WTC11 (cell line): ENCODE results near the gene DDX11. TPM values are rescaled to one million over a fixed set of nuclear protein-coding genes. Genes with fewer than 3 reads are reported as not detected.
"Not testable (repeated sequence)": the region's sequence is repeated elsewhere in the genome, so short reads cannot be mapped to it uniquely, and the experiment has no call there.

ENCODE experiments used
- ATAC-seq: fragments of 200-7000 bp; cut with Tn5 transposase; 2 replicates; pipeline ENCODE4 v1.10.0; 2021; ENCODE audit warnings: mild to moderate bottlenecking, moderate library complexity
- CTCF ChIA-PET: fragments of 300-600 bp; sonication (Branson Sonifier 250); formaldehyde crosslinking; loops from one replicate; lab custom pipeline; 2021; ENCODE audit warnings: antibody characterized with exemption; lab: Charles Lee
- POLR2A ChIA-PET: fragments of 350-600 bp; sonication (Branson Sonifier 250); formaldehyde crosslinking; loops from one replicate; lab custom pipeline; 2021; ENCODE audit warnings: antibody characterized with exemption; lab: Charles Lee
- DNase-seq: peaks from one replicate; pipeline ENCODE4 v3.0.0; 2021; ENCODE audit warnings: low spot score
- H3K27ac Mint-ChIP-seq: 2 replicates; pipeline ENCODE4 v1.8.0; 2021; ENCODE audit warnings: mixed read lengths
- H3K27me3 Mint-ChIP-seq: 2 replicates; pipeline ENCODE4 v1.8.0; 2021; ENCODE audit warnings: low read depth, mild to moderate bottlenecking, moderate library complexity, mixed read lengths
- H3K36me3 Mint-ChIP-seq: 2 replicates; pipeline ENCODE4 v1.8.0; 2021; ENCODE audit warnings: mixed read lengths
- H3K4me1 Mint-ChIP-seq: 2 replicates; pipeline ENCODE4 v1.8.0; 2022; ENCODE audit warnings: mixed read lengths
- H3K4me3 Mint-ChIP-seq: 2 replicates; pipeline ENCODE4 v1.8.0; 2021; ENCODE audit warnings: mild to moderate bottlenecking, moderate library complexity, mixed read lengths
- H3K9me3 Mint-ChIP-seq: 2 replicates; pipeline ENCODE4 v1.8.0; 2021; ENCODE audit warnings: mixed read lengths
- ARID4B ChIP-seq: sonication (generic); formaldehyde crosslinking; IDR thresholded peaks from 2 replicates; pipeline ENCODE4 v1.8.0; 2023; ENCODE audit warnings: missing genetic modification reagents, mild to moderate bottlenecking, borderline replicate concordance
- FOXJ3 ChIP-seq: sonication (generic); formaldehyde crosslinking; IDR thresholded peaks from 2 replicates; pipeline ENCODE4 v1.9.0; 2021; ENCODE audit warnings: missing genetic modification reagents, mild to moderate bottlenecking, borderline replicate concordance
- GABPB1 ChIP-seq: sonication (generic); formaldehyde crosslinking; IDR thresholded peaks from 2 replicates; pipeline ENCODE4 v1.8.1; 2023; ENCODE audit warnings: mild to moderate bottlenecking, missing genetic modification reagents
- HMGA2 ChIP-seq: fragments of 250-450 bp; sonication (Bioruptor Pico); IDR thresholded peaks from 2 replicates; pipeline ENCODE4 v1.4.0; 2021; ENCODE audit warnings: mild to moderate bottlenecking, moderate library complexity
- JAZF1 ChIP-seq: fragments of 250-450 bp; sonication (Bioruptor Pico); IDR thresholded peaks from 2 replicates; pipeline ENCODE4 v1.9.0; 2021; ENCODE audit warnings: moderate library complexity, mild to moderate bottlenecking, inconsistent platforms
- KAT7 ChIP-seq: sonication (generic); formaldehyde crosslinking; IDR thresholded peaks from 2 replicates; pipeline ENCODE4 v1.8.1; 2023; ENCODE audit warnings: missing genetic modification reagents, mild to moderate bottlenecking, borderline replicate concordance
- NFATC4 ChIP-seq: fragments of 250-450 bp; sonication (Bioruptor Pico); IDR thresholded peaks from 2 replicates; pipeline ENCODE4 v1.9.0; 2021; ENCODE audit warnings: mild to moderate bottlenecking
- NR2C2 ChIP-seq: sonication (generic); formaldehyde crosslinking; IDR thresholded peaks from 2 replicates; pipeline ENCODE4 v1.8.0; 2022; ENCODE audit warnings: mild to moderate bottlenecking, missing genetic modification reagents
- NR3C1 ChIP-seq: sonication (generic); formaldehyde crosslinking; conservative IDR thresholded peaks from 2 replicates; pipeline ENCODE4 v1.8.1; 2023; ENCODE audit warnings: low read depth, mild to moderate bottlenecking, missing genetic modification reagents
- OVOL2 ChIP-seq: fragments of 250-450 bp; sonication (Bioruptor Pico); IDR thresholded peaks from 2 replicates; pipeline ENCODE4 v1.9.0; 2021; ENCODE audit warnings: mild to moderate bottlenecking, borderline replicate concordance
- SMAD4 ChIP-seq: sonication (generic); formaldehyde crosslinking; IDR thresholded peaks from 2 replicates; pipeline ENCODE4 v1.8.0; 2022; ENCODE audit warnings: mild to moderate bottlenecking, missing genetic modification reagents
- ZBTB21 ChIP-seq: sonication (generic); formaldehyde crosslinking; IDR thresholded peaks from 2 replicates; pipeline ENCODE4 v1.8.1; 2023; ENCODE audit warnings: mild to moderate bottlenecking, missing genetic modification reagents, borderline replicate concordance
- total RNA-seq: library from RNA; stranded (reverse); gene quantifications from 3 replicates; pipeline ENCODE4 v1.2.3, GENCODE V29; 2021
- TF ChIP-seq, protein P1 (sequence below): fragments of 250-450 bp; sonication (Bioruptor Pico); IDR thresholded peaks from 2 replicates; pipeline ENCODE4 v1.9.0; 2021; ENCODE audit warnings: mild to moderate bottlenecking
- TF ChIP-seq, protein P2 (sequence below): sonication (generic); formaldehyde crosslinking; IDR thresholded peaks from 2 replicates; pipeline ENCODE4 v1.8.1; 2022; ENCODE audit warnings: missing genetic modification reagents, borderline replicate concordance
- TF ChIP-seq, protein P3 (sequence below): sonication (generic); formaldehyde crosslinking; IDR thresholded peaks from 2 replicates; pipeline ENCODE4 v1.8.1; 2022; ENCODE audit warnings: mild to moderate bottlenecking, moderate library complexity, missing genetic modification reagents
- TF ChIP-seq, protein P4 (sequence below): sonication (generic); formaldehyde crosslinking; IDR thresholded peaks from 2 replicates; pipeline ENCODE4 v1.8.0; 2022; ENCODE audit warnings: mild to moderate bottlenecking, missing genetic modification reagents

The DDX11 gene
- total RNA-seq, 1 experiment from 2014 or later = 219 TPM

DNA sequence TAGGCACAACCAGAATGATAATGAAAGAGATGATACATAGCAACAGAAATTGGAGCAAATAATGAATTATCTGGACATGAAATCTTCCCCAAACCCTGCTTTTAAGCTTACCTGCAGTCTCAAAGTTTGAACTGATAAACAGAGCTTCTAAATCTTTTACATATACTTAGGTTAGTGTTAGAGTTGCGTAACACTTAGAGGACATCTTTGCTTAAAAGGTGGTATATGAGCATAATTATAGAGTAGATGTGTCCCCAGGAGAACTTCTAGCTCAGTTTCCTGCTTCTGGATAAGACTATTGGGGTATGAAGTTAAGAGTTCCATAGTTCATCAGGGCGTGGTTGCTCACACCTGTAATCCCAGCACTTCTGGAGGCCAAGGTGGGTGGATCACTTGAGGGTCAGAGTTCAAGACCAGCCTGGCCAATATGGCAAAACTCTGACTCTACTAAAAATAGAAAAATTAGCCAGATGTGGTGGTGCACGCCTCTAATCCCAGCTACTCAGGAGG lies 41.5 kb downstream of the DDX11 start:
- H3K9me3 Mint-ChIP-seq, H3K36me3 Mint-ChIP-seq, H3K27ac Mint-ChIP-seq, CTCF ChIA-PET, H3K4me3 Mint-ChIP-seq, H3K4me1 Mint-ChIP-seq, DNase-seq, POLR2A ChIA-PET, ATAC-seq: not testable (repeated sequence)
- peaks cover 43% of the 10 kb centered on the region for H3K27me3 Mint-ChIP-seq

DNA sequence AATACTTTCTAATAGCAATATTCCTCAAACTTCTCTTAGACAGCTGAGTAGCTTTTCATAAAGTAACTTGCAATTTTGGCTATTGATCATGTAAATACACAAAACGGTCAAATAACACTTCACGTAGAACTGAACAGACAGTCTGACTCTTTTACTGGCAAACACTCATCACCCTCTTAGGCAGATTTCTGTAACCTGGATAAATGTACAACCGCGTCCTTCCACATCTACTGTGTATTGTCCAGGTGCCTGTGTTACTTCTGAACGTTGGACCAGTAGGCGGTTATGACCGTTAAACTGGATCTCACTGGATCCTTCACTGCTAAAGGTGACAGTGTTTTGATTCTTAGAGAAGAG lies 43.2 kb downstream of the DDX11 start:
- H3K27ac Mint-ChIP-seq, CTCF ChIA-PET: not testable (repeated sequence)

GRCh38 chr12:31117203-31118011 lies 43.7 kb downstream of the DDX11 start:
- ATAC-seq = peak; percentile 61
- TF ChIP-seq GABPB1 (CRISPR knock-in tag) (no peak), KAT7 (CRISPR knock-in tag) (no peak), FOXJ3 (CRISPR knock-in tag) (no peak), ZBTB21 (CRISPR knock-in tag) (no peak), NR2C2 (no peak), NR3C1 (CRISPR knock-in tag) (no peak), HMGA2 (CRISPR knock-in tag) (no peak)
- TF ChIP-seq, protein P1, sequence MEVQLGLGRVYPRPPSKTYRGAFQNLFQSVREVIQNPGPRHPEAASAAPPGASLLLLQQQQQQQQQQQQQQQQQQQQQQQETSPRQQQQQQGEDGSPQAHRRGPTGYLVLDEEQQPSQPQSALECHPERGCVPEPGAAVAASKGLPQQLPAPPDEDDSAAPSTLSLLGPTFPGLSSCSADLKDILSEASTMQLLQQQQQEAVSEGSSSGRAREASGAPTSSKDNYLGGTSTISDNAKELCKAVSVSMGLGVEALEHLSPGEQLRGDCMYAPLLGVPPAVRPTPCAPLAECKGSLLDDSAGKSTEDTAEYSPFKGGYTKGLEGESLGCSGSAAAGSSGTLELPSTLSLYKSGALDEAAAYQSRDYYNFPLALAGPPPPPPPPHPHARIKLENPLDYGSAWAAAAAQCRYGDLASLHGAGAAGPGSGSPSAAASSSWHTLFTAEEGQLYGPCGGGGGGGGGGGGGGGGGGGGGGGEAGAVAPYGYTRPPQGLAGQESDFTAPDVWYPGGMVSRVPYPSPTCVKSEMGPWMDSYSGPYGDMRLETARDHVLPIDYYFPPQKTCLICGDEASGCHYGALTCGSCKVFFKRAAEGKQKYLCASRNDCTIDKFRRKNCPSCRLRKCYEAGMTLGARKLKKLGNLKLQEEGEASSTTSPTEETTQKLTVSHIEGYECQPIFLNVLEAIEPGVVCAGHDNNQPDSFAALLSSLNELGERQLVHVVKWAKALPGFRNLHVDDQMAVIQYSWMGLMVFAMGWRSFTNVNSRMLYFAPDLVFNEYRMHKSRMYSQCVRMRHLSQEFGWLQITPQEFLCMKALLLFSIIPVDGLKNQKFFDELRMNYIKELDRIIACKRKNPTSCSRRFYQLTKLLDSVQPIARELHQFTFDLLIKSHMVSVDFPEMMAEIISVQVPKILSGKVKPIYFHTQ (CRISPR knock-in tag) = no peak
- TF ChIP-seq, protein P2, sequence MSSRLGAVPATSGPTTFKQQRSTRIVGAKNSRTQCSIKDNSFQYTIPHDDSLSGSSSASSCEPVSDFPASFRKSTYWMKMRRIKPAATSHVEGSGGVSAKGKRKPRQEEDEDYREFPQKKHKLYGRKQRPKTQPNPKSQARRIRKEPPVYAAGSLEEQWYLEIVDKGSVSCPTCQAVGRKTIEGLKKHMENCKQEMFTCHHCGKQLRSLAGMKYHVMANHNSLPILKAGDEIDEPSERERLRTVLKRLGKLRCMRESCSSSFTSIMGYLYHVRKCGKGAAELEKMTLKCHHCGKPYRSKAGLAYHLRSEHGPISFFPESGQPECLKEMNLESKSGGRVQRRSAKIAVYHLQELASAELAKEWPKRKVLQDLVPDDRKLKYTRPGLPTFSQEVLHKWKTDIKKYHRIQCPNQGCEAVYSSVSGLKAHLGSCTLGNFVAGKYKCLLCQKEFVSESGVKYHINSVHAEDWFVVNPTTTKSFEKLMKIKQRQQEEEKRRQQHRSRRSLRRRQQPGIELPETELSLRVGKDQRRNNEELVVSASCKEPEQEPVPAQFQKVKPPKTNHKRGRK (CRISPR knock-in tag) = no peak
- H3K27me3 Mint-ChIP-seq = peaks cover 48% of the 10 kb centered on the region
- DNase-seq = peak; percentile 55
- CTCF ChIA-PET = interaction anchor here (0.6 to 1.0 kb wide), 3 partner anchors 105 to 155 kb away, joined by 4 read pairs; no protein-coding TSS in a partner anchor
- no peaks in the 10 kb centered on the region for H3K9me3 Mint-ChIP-seq
- peak overlapping the region; percentile 69 for H3K4me3 Mint-ChIP-seq
- H3K4me1 Mint-ChIP-seq = peaks cover 7% of the 10 kb centered on the region
- H3K36me3 Mint-ChIP-seq = no peaks in the 10 kb centered on the region
- POLR2A ChIA-PET = no interaction called here
- no peak overlapping the region for H3K27ac Mint-ChIP-seq

More for the DNA sequence above, 43.2 kb downstream of the DDX11 start:
- H3K9me3 Mint-ChIP-seq, H3K4me1 Mint-ChIP-seq, H3K36me3 Mint-ChIP-seq, DNase-seq, POLR2A ChIA-PET, ATAC-seq: not testable (repeated sequence)
- peak overlapping the region; percentile 69 for H3K4me3 Mint-ChIP-seq
- H3K27me3 Mint-ChIP-seq = peaks cover 48% of the 10 kb centered on the region

DNA sequence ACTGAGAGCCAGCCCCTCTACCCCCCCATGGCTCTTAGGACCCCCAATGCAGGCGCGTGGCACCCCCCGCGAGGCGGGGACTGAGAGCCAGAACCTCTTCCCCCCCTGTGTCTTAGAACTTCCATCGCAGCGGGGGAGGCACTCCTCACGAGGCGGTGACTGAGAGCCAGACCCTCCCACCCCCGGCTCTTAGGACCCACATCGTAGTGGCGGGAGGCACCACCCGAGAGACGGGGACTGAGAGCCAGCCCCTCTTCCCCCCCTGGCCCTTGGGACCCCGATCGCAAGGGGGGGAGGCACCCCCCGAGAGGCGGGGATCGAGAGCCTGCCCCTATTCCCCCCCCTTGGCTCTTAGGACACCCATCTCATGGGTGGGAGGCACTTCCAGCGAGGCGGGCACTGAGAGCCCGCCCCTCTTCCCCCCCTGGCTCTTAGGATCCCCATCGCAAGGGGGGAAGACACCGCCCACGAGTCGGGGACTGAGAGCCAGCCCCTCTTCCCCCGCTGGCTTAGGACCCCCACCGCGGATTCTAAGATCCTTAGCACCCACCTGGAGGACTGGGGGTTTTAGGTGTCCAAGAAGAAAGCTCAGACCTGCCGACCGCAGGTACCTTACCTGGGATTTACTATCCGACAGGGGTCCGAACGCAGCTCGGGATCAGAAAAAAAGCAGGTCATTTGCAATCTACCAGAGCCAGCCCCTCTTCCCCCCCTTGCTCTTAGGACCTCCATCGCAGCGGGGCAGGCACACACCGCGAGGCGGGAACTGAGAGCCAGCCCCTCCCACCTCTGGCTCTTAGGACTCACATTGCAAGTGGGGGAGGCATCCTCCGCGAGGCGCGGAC lies 44.9 kb downstream of the DDX11 start:
- ATAC-seq (peak; percentile 85), DNase-seq (peak; percentile 72)
- H3K9me3 Mint-ChIP-seq = no peaks in the 10 kb centered on the region
- no peak for TF ChIP-seq ARID4B
- TF ChIP-seq SMAD4 (CRISPR knock-in tag) = no peak
- no peak for TF ChIP-seq NFATC4 (CRISPR knock-in tag)
- TF ChIP-seq, protein P3, sequence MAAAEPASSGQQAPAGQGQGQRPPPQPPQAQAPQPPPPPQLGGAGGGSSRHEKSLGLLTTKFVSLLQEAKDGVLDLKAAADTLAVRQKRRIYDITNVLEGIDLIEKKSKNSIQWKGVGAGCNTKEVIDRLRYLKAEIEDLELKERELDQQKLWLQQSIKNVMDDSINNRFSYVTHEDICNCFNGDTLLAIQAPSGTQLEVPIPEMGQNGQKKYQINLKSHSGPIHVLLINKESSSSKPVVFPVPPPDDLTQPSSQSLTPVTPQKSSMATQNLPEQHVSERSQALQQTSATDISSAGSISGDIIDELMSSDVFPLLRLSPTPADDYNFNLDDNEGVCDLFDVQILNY (CRISPR knock-in tag) = peak; percentile 70; the same call in 1 of the 2 replicates
- no peak for TF ChIP-seq OVOL2 (CRISPR knock-in tag)
- no peak for TF ChIP-seq JAZF1 (CRISPR knock-in tag)
- TF ChIP-seq, protein P4, sequence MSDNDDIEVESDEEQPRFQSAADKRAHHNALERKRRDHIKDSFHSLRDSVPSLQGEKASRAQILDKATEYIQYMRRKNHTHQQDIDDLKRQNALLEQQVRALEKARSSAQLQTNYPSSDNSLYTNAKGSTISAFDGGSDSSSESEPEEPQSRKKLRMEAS (CRISPR knock-in tag) = peak; percentile 59; the same call in 1 of the 2 replicates

More for the DNA sequence above, 44.9 kb downstream of the DDX11 start:
- Mint-ChIP-seq H3K4me3 (peak overlapping the region; percentile 66), H3K4me1 (peaks cover 10% of the 10 kb centered on the region), H3K27me3 (peaks cover 48% of the 10 kb centered on the region), H3K27ac (no peak overlapping the region), H3K36me3 (no peaks in the 10 kb centered on the region)
- ChIA-PET POLR2A (no interaction called here), CTCF (interaction anchor here (0.7 kb wide), 1 partner anchor 154 kb away, joined by 3 read pairs; no protein-coding TSS in a partner anchor)
